H9 (cell line): ENCODE measurements around the gene ELAVL4. TPM values are rescaled to one million over a fixed set of nuclear protein-coding genes. Genes with fewer than 3 reads are reported as not detected.

Source experiments
- DNase-seq: peaks from one replicate; pipeline ENCODE4 v3.0.0-alpha.2; 2017
- H2AFZ ChIP-seq: one replicate; pipeline ENCODE4 v1.6.1; 2013; ENCODE audit warnings: mild to moderate bottlenecking, low read length, control low read depth, moderate library complexity
- H2AK5ac ChIP-seq: 2 replicates; pipeline ENCODE4 v1.6.1; 2013; ENCODE audit warnings: low read length, control low read depth, mixed read lengths; ENCODE audit not compliant: insufficient read length
- H2BK120ac ChIP-seq: one replicate; pipeline ENCODE4 v1.6.1; 2013; ENCODE audit warnings: low read depth, mild to moderate bottlenecking, low read length, control low read depth, inconsistent platforms; ENCODE audit not compliant: poor library complexity, severe bottlenecking
- H2BK12ac ChIP-seq: 2 replicates; pipeline ENCODE4 v1.6.1; 2013; ENCODE audit warnings: low read length, control low read depth, mixed read lengths, low read depth; ENCODE audit not compliant: insufficient read length
- H2BK15ac ChIP-seq: 2 replicates; pipeline ENCODE4 v1.6.1; 2013; ENCODE audit warnings: low read depth, low read length, control low read depth
- H2BK20ac ChIP-seq: one replicate; pipeline ENCODE4 v1.6.1; 2013; ENCODE audit warnings: low read depth, mild to moderate bottlenecking, low read length, control low read depth, inconsistent platforms; ENCODE audit not compliant: poor library complexity, severe bottlenecking
- H2BK5ac ChIP-seq: 2 replicates; pipeline ENCODE4 v1.6.1; 2013; ENCODE audit warnings: low read length, control low read depth, mixed read lengths; ENCODE audit not compliant: insufficient read length
- H3K14ac ChIP-seq: 2 replicates; pipeline ENCODE4 v1.6.1; 2013; ENCODE audit warnings: low read length, control low read depth; ENCODE audit not compliant: insufficient read depth
- H3K18ac ChIP-seq: 2 replicates; pipeline ENCODE4 v1.6.1; 2013; ENCODE audit warnings: low read depth, mild to moderate bottlenecking, mixed read lengths, low read length, control low read depth; ENCODE audit not compliant: insufficient read length
- H3K23ac ChIP-seq: 2 replicates; pipeline ENCODE4 v1.6.1; 2013; ENCODE audit warnings: low read length, control low read depth, mixed read lengths, low read depth; ENCODE audit not compliant: insufficient read length
- H3K23me2 ChIP-seq: 2 replicates; pipeline ENCODE4 v1.6.1; 2013; ENCODE audit warnings: low read depth, mild to moderate bottlenecking, mixed read lengths, low read length, control low read depth; ENCODE audit not compliant: insufficient read length, poor library complexity, severe bottlenecking
- H3K27ac ChIP-seq: 2 replicates; pipeline ENCODE4 v1.5.1; 2013; ENCODE audit warnings: low read length, control low read depth, mixed read lengths, low read depth; ENCODE audit not compliant: insufficient read length
- H3K27me3 ChIP-seq: 2 replicates; pipeline ENCODE4 v1.6.1; 2013; ENCODE audit warnings: low read length, control low read depth, inconsistent platforms; ENCODE audit not compliant: insufficient read depth
- H3K4ac ChIP-seq: 2 replicates; pipeline ENCODE4 v1.6.1; 2013; ENCODE audit warnings: low read depth, mild to moderate bottlenecking, control low read depth, inconsistent platforms, low read length, moderate library complexity
- H3K4me1 ChIP-seq: 2 replicates; pipeline ENCODE4 v1.6.1; 2013; ENCODE audit warnings: low read length, control low read depth, inconsistent platforms; ENCODE audit not compliant: insufficient read depth
- H3K4me2 ChIP-seq: 2 replicates; pipeline ENCODE4 v1.6.1; 2013; ENCODE audit warnings: low read length, control low read depth, mixed read lengths; ENCODE audit not compliant: insufficient read length, insufficient read depth
- H3K56ac ChIP-seq: 2 replicates; pipeline ENCODE4 v1.6.1; 2013; ENCODE audit warnings: low read depth, mild to moderate bottlenecking, mixed read lengths, low read length, control low read depth; ENCODE audit not compliant: insufficient read length
- H3K79me1 ChIP-seq: 2 replicates; pipeline ENCODE4 v1.6.1; 2013; ENCODE audit warnings: low read depth, mild to moderate bottlenecking, moderate library complexity, low read length, control low read depth, inconsistent platforms; ENCODE audit not compliant: insufficient read depth, poor library complexity, severe bottlenecking
- H3K79me2 ChIP-seq: 2 replicates; pipeline ENCODE4 v1.6.1; 2013; ENCODE audit warnings: low read length, control low read depth, inconsistent platforms; ENCODE audit not compliant: insufficient read depth
- H3K9ac ChIP-seq: 2 replicates; pipeline ENCODE4 v1.6.1; 2013; ENCODE audit warnings: low read length, control low read depth, mixed read lengths; ENCODE audit not compliant: insufficient read length; ENCODE audit errors: extremely low read depth
- H3K9me3 ChIP-seq: one replicate; pipeline ENCODE4 v1.6.1; 2013; ENCODE audit warnings: low read depth, low read length, inconsistent platforms; ENCODE audit not compliant: control insufficient read depth
- H3T11ph ChIP-seq: one replicate; pipeline ENCODE4 v1.6.1; 2013; ENCODE audit warnings: mild to moderate bottlenecking, low read length, control low read depth, inconsistent platforms
- H4K20me1 ChIP-seq: one replicate; pipeline ENCODE4 v1.6.1; 2013; ENCODE audit not compliant: control insufficient read depth, insufficient read length, insufficient read depth
- H4K5ac ChIP-seq: 2 replicates; pipeline ENCODE4 v1.6.1; 2013; ENCODE audit warnings: low read depth, mild to moderate bottlenecking, mixed read lengths, low read length, control low read depth; ENCODE audit not compliant: insufficient read length
- H4K8ac ChIP-seq: replicated peaks from 2 replicates; pipeline ENCODE4 v1.6.1; 2013; ENCODE audit warnings: low read length, control low read depth, mixed read lengths, low read depth; ENCODE audit not compliant: insufficient read length
- H4K91ac ChIP-seq: 2 replicates; pipeline ENCODE4 v1.6.1; 2013; ENCODE audit warnings: low read depth, mild to moderate bottlenecking, moderate library complexity, mixed read lengths, low read length, control low read depth; ENCODE audit not compliant: insufficient read length
- H3K27ac Mint-ChIP-seq, 3 experiments: 2 replicates in 2 of 3; 3 replicates in 1 of 3; pipeline ENCODE4 v1.8.0; 2020 to 2021; ENCODE audit warnings: mixed read lengths in 3 of 3, mild to moderate bottlenecking in 1 of 3, moderate library complexity in 1 of 3
- H3K27me3 Mint-ChIP-seq: 2 replicates; pipeline ENCODE4 v1.8.0; 2021; ENCODE audit warnings: low read depth, mild to moderate bottlenecking, moderate library complexity, mixed read lengths
- H3K36me3 Mint-ChIP-seq, 3 experiments: 2 replicates in 2 of 3; 3 replicates in 1 of 3; pipeline ENCODE4 v1.8.0; 2020 to 2021; ENCODE audit warnings: low read depth in 3 of 3, mixed read lengths in 3 of 3; ENCODE audit not compliant: insufficient read depth in 1 of 3
- H3K4me1 Mint-ChIP-seq, 2 experiments: 2 replicates each; pipeline ENCODE4 v1.8.0; 2020; ENCODE audit warnings: mixed read lengths in 2 of 2
- H3K4me3 Mint-ChIP-seq, 2 experiments: 2 replicates in 1 of 2; 3 replicates in 1 of 2; pipeline ENCODE4 v1.8.0; 2020 to 2021; ENCODE audit warnings: mild to moderate bottlenecking in 2 of 2, mixed read lengths in 2 of 2, moderate library complexity in 1 of 2
- H3K9me3 Mint-ChIP-seq, 2 experiments: 2 replicates in 1 of 2; 3 replicates in 1 of 2; pipeline ENCODE4 v1.8.0; 2020; ENCODE audit warnings: mild to moderate bottlenecking in 2 of 2, mixed read lengths in 2 of 2, moderate library complexity in 1 of 2
- WGBS: extraction: QIAGEN DNeasy Blood & Tissue Kit; methylation state at CpG from one replicate; pipeline ENCODE4 v1.1.7; 2013; ENCODE audit warnings: missing lambda C conversion rate, low lambda C conversion rate, mixed read lengths; ENCODE audit not compliant: insufficient read length; ENCODE audit errors: extremely low coverage; 5-methylcytosine and 5-hydroxymethylcytosine counted together
- total RNA-seq: library from RNA; stranded (reverse); gene quantifications from 2 replicates; pipeline ENCODE4 v1.2.1, GENCODE V29; 2021
- TF ChIP-seq, protein P1 (sequence below): fragments of 200-600 bp; sonication (generic); conservative IDR thresholded peaks from 3 replicates; pipeline ENCODE4 v1.8.0; 2021; ENCODE audit warnings: antibody characterized with exemption, mild to moderate bottlenecking

ELAVL4 gene
- total RNA-seq, 1 experiment from 2014 or later: not detected

DNA sequence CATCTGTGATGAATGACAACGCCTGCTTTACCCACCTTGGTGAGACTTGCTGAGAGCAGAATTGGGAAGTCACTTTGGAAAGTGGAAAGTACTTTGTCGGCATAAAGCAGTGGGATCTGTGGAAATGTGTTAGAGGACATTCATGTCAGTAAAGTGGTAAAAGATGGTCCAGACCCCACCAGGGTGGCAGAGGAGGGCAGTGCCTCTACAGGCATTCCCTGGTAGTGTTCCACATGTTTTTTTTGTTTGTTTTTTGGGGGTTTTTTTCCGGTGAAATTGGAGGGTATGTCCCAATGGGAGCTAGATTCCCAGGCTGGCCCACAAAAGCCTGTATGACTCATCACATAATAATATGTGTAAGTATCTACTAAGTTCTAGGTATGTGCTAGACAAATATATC lies 80.6 kb downstream of the ELAVL4 start:
- Histone ChIP-seq H3K79me2 (no peaks in the 10 kb centered on the region), H3K9me3 (no peaks in the 10 kb centered on the region)

More for the DNA sequence above, 80.6 kb downstream of the ELAVL4 start:
- Histone ChIP-seq H3K56ac (no peak overlapping the region), H3K9ac (no peak overlapping the region), H4K8ac (no peak overlapping the region), H3K79me1 (no peaks in the 10 kb centered on the region), H4K5ac (no peak overlapping the region), H3K27ac (no peak overlapping the region), H3K27me3 (no peaks in the 10 kb centered on the region), H2BK15ac (no peak overlapping the region), H3K4ac (no peak overlapping the region), H3K23ac (no peak overlapping the region), H2BK12ac (no peak overlapping the region), H2AFZ (no peak overlapping the region), H3K18ac (no peak overlapping the region), H2BK120ac (no peak overlapping the region), H2BK5ac (no peak overlapping the region), H4K91ac (no peak overlapping the region), H3K4me2 (no peak overlapping the region), H3K14ac (no peak overlapping the region), H2BK20ac (no peak overlapping the region), H3K4me1 (no peaks in the 10 kb centered on the region), H3K23me2 (no peaks in the 10 kb centered on the region), H3T11ph (no peak overlapping the region), H4K20me1 (no peaks in the 10 kb centered on the region), H2AK5ac (no peak overlapping the region)
- H3K9me3 Mint-ChIP-seq: peaks cover 0 to 51% of the 10 kb centered on the region in 2 experiments; a peak in 2 of 5 replicates
- TF ChIP-seq, protein P1, sequence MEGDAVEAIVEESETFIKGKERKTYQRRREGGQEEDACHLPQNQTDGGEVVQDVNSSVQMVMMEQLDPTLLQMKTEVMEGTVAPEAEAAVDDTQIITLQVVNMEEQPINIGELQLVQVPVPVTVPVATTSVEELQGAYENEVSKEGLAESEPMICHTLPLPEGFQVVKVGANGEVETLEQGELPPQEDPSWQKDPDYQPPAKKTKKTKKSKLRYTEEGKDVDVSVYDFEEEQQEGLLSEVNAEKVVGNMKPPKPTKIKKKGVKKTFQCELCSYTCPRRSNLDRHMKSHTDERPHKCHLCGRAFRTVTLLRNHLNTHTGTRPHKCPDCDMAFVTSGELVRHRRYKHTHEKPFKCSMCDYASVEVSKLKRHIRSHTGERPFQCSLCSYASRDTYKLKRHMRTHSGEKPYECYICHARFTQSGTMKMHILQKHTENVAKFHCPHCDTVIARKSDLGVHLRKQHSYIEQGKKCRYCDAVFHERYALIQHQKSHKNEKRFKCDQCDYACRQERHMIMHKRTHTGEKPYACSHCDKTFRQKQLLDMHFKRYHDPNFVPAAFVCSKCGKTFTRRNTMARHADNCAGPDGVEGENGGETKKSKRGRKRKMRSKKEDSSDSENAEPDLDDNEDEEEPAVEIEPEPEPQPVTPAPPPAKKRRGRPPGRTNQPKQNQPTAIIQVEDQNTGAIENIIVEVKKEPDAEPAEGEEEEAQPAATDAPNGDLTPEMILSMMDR: no peak
- peaks cover 3% of the 10 kb centered on the region for H3K27me3 Mint-ChIP-seq
- no peaks in the 10 kb centered on the region for H3K4me1 Mint-ChIP-seq
- no peak overlapping the region for H3K27ac Mint-ChIP-seq
- no CpG with 5 or more reads among the region's 3 CpGs for WGBS
- no peak overlapping the region for H3K4me3 Mint-ChIP-seq
- H3K36me3 Mint-ChIP-seq: peaks cover 0 to 12% (median 0%) of the 10 kb centered on the region in 3 experiments; a peak in 2 of 7 replicates
- DNase-seq: no peak
